PC-9 (cell line): ENCODE data around the gene BMERB1. TPM values are rescaled to one million over a fixed set of nuclear protein-coding genes. Genes with fewer than 3 reads are reported as not detected.

Source experiments
- BruUV-seq: library from RNA; stranded (reverse); fragments of 400-500 nt; replicated peaks from 2 replicates; lab custom pipeline; 2021; lab: Mats Ljungman, UMichigan
- CTCF ChIA-PET: fragments of 300-600 bp; sonication (Branson Sonifier 250); formaldehyde crosslinking; loops from one replicate; lab custom pipeline; 2022; ENCODE audit warnings: antibody characterized with exemption; lab: Charles Lee
- POLR2A ChIA-PET: fragments of 300-600 bp; sonication (Branson Sonifier 250); formaldehyde crosslinking; loops from one replicate; lab custom pipeline; 2022; ENCODE audit warnings: antibody characterized with exemption; ENCODE audit not compliant: unreplicated experiment; lab: Charles Lee
- DNase-seq, 2 experiments: peaks; one replicate each; pipeline versions ENCODE4 v3.0.0 to v3.0.0-alpha.2; 2015 to 2022; ENCODE audit warnings: mixed read lengths in 1 of 2
- H2AFZ ChIP-seq: fragments of 200-600 bp; sonication (generic); 2 replicates; pipeline ENCODE4 v1.8.1; 2017; ENCODE audit warnings: antibody characterized with exemption
- H3F3A ChIP-seq: fragments of 200-600 bp; sonication (generic); 2 replicates; pipeline ENCODE4 v1.8.1; 2017; ENCODE audit warnings: antibody characterized with exemption, mild to moderate bottlenecking, low read depth; ENCODE audit not compliant: insufficient read depth
- H3K27ac ChIP-seq: fragments of 200-600 bp; sonication (generic); 2 replicates; pipeline ENCODE4 v1.6.1; 2016; ENCODE audit warnings: mixed run types
- H3K27me3 ChIP-seq: fragments of 200-600 bp; sonication (generic); 2 replicates; pipeline ENCODE4 v1.6.1; 2016; ENCODE audit warnings: low read depth, mixed run types; ENCODE audit not compliant: insufficient read depth
- H3K36me3 ChIP-seq: fragments of 200-600 bp; sonication (generic); 2 replicates; pipeline ENCODE4 v1.6.1; 2016; ENCODE audit warnings: low read depth, mixed run types
- H3K4me1 ChIP-seq: fragments of 200-600 bp; sonication (generic); replicated peaks from 2 replicates; pipeline ENCODE4 v1.6.1; 2016; ENCODE audit warnings: mixed run types; ENCODE audit not compliant: insufficient read depth
- H3K4me2 ChIP-seq: fragments of 200-600 bp; sonication (generic); 2 replicates; pipeline ENCODE4 v1.6.1; 2017; ENCODE audit warnings: mixed run types
- H3K4me3 ChIP-seq: fragments of 200-600 bp; sonication (generic); 2 replicates; pipeline ENCODE4 v1.6.1; 2016; ENCODE audit warnings: mixed run types
- H3K79me2 ChIP-seq: fragments of 200-600 bp; sonication (generic); 2 replicates; pipeline ENCODE4 v1.6.1; 2017; ENCODE audit warnings: low read depth, mixed run types
- H3K9me2 ChIP-seq: fragments of 200-600 bp; sonication (generic); 2 replicates; pipeline ENCODE4 v1.8.1; 2017; ENCODE audit warnings: mild to moderate bottlenecking; ENCODE audit not compliant: insufficient read depth
- H3K9me3 ChIP-seq: fragments of 200-600 bp; sonication (generic); 2 replicates; pipeline ENCODE4 v1.8.1; 2016; ENCODE audit warnings: low read depth; ENCODE audit not compliant: insufficient read depth
- H4K20me1 ChIP-seq: fragments of 200-600 bp; sonication (generic); 2 replicates; pipeline ENCODE4 v1.8.1; 2017; ENCODE audit not compliant: insufficient read depth
- CTCF ChIP-seq: fragments of 200-600 bp; sonication (generic); conservative IDR thresholded peaks from 2 replicates; pipeline ENCODE4 v1.6.1; 2017; ENCODE audit warnings: mixed run types, antibody characterized with exemption, mild to moderate bottlenecking, moderate library complexity
- EZH2 ChIP-seq: fragments of 200-600 bp; sonication (generic); IDR thresholded peaks from 2 replicates; pipeline ENCODE4 v1.8.0; 2017; ENCODE audit warnings: antibody characterized with exemption, low read depth
- intact Hi-C: fragments of 100-400 bp; cut with micrococcal nuclease; formaldehyde crosslinking; loops from one replicate; pipeline ENCODE4 v1.10.0; 2022; ENCODE audit not compliant: unreplicated experiment
- total RNA-seq: library from RNA; stranded (reverse); gene quantifications from 2 replicates; pipeline ENCODE4 v1.2.3, GENCODE V29; 2021

BMERB1 gene
- total RNA-seq, 1 experiment from 2014 or later: 4.3 TPM

- TF ChIP-seq CTCF (no peak), EZH2 (no peak)
- Histone ChIP-seq H3F3A (peaks cover 7% of the 10 kb centered on the region; the same call in 1 of the 2 replicates), H3K9me2 (no peaks in the 10 kb centered on the region), H3K27me3 (no peaks in the 10 kb centered on the region), H4K20me1 (no peaks in the 10 kb centered on the region), H3K79me2 (no peaks in the 10 kb centered on the region), H3K4me2 (no peak overlapping the region), H2AFZ (no peak overlapping the region), H3K36me3 (no peaks in the 10 kb centered on the region), H3K9me3 (no peaks in the 10 kb centered on the region), H3K4me3 (no peak overlapping the region), H3K4me1 (peaks cover 22% of the 10 kb centered on the region), H3K27ac (no peak overlapping the region)
- intact Hi-C loops: no loop called here
- no peak for DNase-seq
- BruUV-seq: no TSS peak
- CTCF ChIA-PET: no interaction called here
- POLR2A ChIA-PET: no interaction called here
Measured at GRCh38 chr16:15493466-15494180, 59.2 kb downstream of the BMERB1 start.

GRCh38 chr16:15494236-15494635 lies 59.8 kb downstream of the BMERB1 start:
- ChIA-PET POLR2A (no interaction called here), CTCF (no interaction called here)
- TF ChIP-seq CTCF: no peak
- TF ChIP-seq EZH2: no peak
- Histone ChIP-seq H3K36me3 (no peaks in the 10 kb centered on the region), H4K20me1 (no peaks in the 10 kb centered on the region), H3K4me3 (no peak overlapping the region), H3K9me2 (no peaks in the 10 kb centered on the region), H3K4me2 (no peak overlapping the region), H3K9me3 (no peaks in the 10 kb centered on the region), H3K79me2 (no peaks in the 10 kb centered on the region), H3F3A (peaks cover 2% of the 10 kb centered on the region), H3K27ac (no peak overlapping the region), H3K4me1 (peaks cover 22% of the 10 kb centered on the region), H2AFZ (no peak overlapping the region; the same call in 1 of the 2 replicates), H3K27me3 (no peaks in the 10 kb centered on the region)
- DNase-seq: no peak
- BruUV-seq: no TSS peak
- intact Hi-C loops: no loop called here

GRCh38 chr16:15495898-15496297 lies 61.5 kb downstream of the BMERB1 start:
- Histone ChIP-seq H3K79me2 (no peaks in the 10 kb centered on the region), H3K4me2 (no peak overlapping the region), H3K4me3 (no peak overlapping the region), H3K9me3 (no peaks in the 10 kb centered on the region), H3K27ac (no peak overlapping the region), H2AFZ (no peak overlapping the region), H3K36me3 (no peaks in the 10 kb centered on the region), H4K20me1 (no peaks in the 10 kb centered on the region), H3K27me3 (no peaks in the 10 kb centered on the region), H3K9me2 (no peaks in the 10 kb centered on the region), H3K4me1 (peaks cover 16% of the 10 kb centered on the region; the same call in 1 of the 2 replicates), H3F3A (no peaks in the 10 kb centered on the region; the same call in none of the 2 replicates)
- BruUV-seq: no TSS peak
- TF ChIP-seq CTCF (no peak), EZH2 (no peak)
- no peak for DNase-seq
- POLR2A ChIA-PET: no interaction called here
- CTCF ChIA-PET: interaction anchor here (0.7 kb wide), 1 partner anchor 25 kb away, joined by 3 read pairs; no protein-coding TSS in a partner anchor
- intact Hi-C loops: no loop called here
